Esophagus muscularis mucosa (tissue), 4 donors: ENCODE results near the gene ARFGAP1.

Source experiments
- EP300 ChIP-seq: sonication (generic); formaldehyde crosslinking; IDR thresholded peaks from one replicate; pipeline ENCODE4 v1.6.1; 2017; ENCODE audit warnings: antibody characterized with exemption
- POLR2A ChIP-seq: fragments of 450-650 bp; IDR thresholded peaks from one replicate; pipeline ENCODE4 v1.6.1; 2017; ENCODE audit warnings: antibody characterized with exemption, moderate library complexity, mild to moderate bottlenecking, low read depth
- POLR2AphosphoS5 ChIP-seq, 2 donors: sonication (generic); formaldehyde crosslinking; IDR thresholded peaks; one replicate each; pipeline ENCODE4 v1.6.1; 2017; ENCODE audit warnings: antibody characterized with exemption in 2 of 2
- TF ChIP-seq, protein P1 (sequence below), 3 experiments: fragments of 200-600 bp in 2 of 3; fragments of 450-650 bp in 1 of 3; sonication (generic) in 2 of 3; IDR thresholded peaks; one replicate each; pipeline ENCODE4 v1.5.1; 2017 to 2019; ENCODE audit warnings: antibody characterized with exemption in 3 of 3, mild to moderate bottlenecking in 2 of 3, moderate library complexity in 1 of 3

DNA sequence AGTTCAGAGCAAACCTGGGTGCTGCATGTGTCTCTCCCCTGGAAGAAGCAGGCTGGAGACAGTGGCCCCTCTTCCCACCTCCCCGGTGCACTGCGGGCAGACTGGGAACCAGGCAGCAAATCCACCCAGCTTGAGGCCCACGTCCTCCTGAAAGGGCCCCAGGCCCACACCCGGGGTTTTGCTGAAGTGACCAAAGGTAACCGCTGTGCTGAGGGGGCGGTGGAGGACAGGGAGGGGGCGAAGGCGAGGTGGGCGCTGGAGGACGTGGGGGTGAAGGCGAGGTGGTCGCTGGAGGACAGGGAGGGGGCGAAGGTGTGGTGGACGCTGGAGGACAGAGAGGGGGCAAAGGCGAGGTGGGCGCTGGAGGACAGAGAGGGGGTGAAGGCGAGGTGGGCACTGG, 38.7 kb upstream of the ARFGAP1 start:
- no peak for TF ChIP-seq POLR2A
- TF ChIP-seq POLR2AphosphoS5 (IDR thresholded peaks at IDR 0.05), result no peak
- TF ChIP-seq EP300, result no peak
- TF ChIP-seq, protein P1, sequence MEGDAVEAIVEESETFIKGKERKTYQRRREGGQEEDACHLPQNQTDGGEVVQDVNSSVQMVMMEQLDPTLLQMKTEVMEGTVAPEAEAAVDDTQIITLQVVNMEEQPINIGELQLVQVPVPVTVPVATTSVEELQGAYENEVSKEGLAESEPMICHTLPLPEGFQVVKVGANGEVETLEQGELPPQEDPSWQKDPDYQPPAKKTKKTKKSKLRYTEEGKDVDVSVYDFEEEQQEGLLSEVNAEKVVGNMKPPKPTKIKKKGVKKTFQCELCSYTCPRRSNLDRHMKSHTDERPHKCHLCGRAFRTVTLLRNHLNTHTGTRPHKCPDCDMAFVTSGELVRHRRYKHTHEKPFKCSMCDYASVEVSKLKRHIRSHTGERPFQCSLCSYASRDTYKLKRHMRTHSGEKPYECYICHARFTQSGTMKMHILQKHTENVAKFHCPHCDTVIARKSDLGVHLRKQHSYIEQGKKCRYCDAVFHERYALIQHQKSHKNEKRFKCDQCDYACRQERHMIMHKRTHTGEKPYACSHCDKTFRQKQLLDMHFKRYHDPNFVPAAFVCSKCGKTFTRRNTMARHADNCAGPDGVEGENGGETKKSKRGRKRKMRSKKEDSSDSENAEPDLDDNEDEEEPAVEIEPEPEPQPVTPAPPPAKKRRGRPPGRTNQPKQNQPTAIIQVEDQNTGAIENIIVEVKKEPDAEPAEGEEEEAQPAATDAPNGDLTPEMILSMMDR (IDR thresholded peaks at IDR 0.05), result no peak
